T1000 (cell line): ENCODE measurements around the gene ATP7B.
"Not testable (repeated sequence)": the region's sequence is repeated elsewhere in the genome, so short reads cannot be mapped to it uniquely, and the experiment has no call there.

Experiments used
- DNase-seq: peaks from one replicate; lab custom pipeline; 2025; ENCODE audit warnings: mixed read lengths; lab: John Stamatoyannopoulos, UW

ATP7B gene

GRCh38 chr13:51922771-51923480 is 88.3 kb downstream of the ATP7B start:
- no peak for DNase-seq

DNA sequence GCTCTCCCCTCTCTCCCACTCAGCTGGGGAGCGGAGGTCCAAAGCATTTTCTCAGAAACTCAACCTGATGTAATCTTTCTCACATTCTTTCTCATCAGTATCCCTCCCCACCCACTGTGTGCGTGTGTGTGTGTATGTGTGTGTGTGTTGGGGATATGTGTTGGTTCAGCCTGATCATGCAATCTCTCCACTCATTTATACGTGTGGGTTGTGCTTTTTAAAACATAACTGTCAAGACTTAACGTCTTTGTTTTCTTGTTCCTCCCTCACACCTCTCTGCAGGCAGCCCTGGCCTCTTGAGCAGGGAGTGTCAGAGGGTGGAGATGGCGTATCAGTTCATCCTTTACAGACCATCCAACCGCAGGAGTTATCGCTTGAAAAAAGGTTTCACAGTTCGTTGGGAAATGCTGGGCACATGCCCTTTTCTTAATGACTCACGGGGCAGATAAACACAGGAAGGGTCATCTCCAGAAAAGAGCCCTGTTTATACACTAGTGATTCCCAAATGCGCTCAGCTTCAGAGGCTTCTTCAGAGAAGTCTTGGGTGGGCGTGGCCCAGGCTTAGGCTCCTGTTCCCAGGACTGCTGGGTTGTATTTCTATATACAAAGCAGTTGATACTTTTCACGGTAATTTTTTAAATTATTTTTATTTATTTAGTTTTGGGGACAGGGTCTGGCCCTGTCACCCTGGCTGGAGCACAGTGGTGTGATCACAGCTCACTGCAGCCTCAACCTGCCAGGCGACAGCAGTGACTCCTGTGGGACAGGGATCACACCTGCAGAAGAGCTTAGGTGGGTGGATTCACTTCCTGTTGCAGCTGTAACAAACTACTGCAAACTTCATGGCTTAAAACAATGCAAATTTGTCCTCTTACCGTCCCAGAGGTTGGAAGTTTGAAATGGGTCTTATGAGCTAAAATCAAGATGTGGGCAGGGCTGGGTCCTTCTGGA is 89.2 kb downstream of the ATP7B start:
- DNase-seq = no peak

DNA sequence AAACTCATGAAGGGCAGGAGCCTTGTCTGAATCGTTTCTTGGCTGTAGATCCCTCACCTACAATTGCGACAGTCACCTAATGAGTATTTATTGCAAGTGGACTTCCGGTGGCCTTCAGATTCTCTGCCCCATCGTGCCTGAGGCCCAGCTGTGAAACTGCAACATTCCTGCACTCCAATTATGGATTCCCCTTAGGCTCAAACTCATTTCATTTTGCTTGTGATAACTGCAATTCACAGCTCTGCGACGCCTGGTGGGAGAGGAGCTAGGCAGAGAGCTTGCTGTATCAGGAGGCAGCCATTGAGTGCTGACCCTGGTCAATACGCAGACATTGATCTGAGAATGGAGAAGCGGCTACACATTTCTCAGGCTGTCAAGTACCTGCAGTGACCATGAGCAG is 90.5 kb downstream of the ATP7B start:
- no peak for DNase-seq

DNA sequence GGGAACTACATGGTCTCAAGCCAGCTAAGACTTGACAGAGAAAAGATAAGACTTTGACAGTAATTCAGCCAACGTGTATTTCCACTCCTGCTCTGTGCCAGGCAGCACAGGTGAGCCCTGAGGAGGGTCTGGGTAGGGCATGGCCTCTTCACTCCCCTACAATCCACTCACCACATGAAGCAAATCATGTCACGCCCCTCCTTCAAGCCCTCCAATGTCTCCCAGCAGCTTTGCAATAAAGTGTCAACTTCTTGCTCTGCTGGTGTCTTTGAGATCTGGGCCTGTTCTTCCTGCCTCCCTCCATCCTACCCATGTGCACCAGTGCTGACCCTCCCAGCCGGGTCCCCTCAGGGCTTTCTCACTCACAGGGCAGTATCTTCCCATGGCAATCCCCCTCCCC is 91.0 kb downstream of the ATP7B start:
- DNase-seq = no peak

- DNase-seq = no peak
Observed at GRCh38 chr13:51919531-51919930, 91.7 kb downstream of the ATP7B start.

DNA sequence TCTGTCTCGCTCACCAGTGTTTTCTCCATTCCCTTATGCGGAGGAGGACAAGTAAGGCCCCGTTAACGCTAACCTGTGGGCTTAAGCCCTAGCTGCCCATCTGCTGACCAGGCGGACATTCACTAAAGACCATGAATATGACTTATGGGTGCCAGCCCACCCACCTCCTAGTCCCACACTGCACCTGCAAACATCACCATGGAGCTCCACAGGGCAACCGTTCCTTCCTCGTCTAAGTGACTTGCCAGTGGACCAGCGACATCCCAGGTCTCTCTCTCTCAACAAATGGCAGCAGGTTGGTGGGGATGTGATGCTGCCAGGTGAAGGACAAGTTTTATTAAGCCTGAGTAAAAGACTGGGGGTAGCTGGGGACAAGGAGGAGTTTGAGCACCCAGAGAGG is 94.3 kb downstream of the ATP7B start:
- no peak for DNase-seq

- no peak for DNase-seq
Observed at GRCh38 chr13:51916051-51916818, 95.0 kb downstream of the ATP7B start.

DNA sequence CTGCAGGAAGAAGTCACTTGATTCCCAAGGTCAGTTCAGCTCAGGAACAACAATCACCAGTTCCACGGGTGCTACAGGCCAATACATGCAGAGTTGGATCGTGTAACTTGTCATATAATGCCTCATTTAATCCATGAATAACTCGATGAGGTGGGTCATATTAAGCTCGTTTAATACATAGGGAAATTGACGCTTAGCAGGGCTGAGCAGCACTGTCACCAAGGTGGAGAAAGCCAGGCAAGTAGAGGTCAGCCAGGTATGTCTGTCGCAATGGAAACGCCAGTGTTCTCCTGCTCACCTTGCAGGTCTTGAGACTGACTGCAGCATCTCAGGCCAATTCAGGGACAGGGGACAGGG is 97.1 kb downstream of the ATP7B start:
- DNase-seq = no peak

- no peak for DNase-seq
Observed at GRCh38 chr13:51913421-51914136, 97.7 kb downstream of the ATP7B start.

DNA sequence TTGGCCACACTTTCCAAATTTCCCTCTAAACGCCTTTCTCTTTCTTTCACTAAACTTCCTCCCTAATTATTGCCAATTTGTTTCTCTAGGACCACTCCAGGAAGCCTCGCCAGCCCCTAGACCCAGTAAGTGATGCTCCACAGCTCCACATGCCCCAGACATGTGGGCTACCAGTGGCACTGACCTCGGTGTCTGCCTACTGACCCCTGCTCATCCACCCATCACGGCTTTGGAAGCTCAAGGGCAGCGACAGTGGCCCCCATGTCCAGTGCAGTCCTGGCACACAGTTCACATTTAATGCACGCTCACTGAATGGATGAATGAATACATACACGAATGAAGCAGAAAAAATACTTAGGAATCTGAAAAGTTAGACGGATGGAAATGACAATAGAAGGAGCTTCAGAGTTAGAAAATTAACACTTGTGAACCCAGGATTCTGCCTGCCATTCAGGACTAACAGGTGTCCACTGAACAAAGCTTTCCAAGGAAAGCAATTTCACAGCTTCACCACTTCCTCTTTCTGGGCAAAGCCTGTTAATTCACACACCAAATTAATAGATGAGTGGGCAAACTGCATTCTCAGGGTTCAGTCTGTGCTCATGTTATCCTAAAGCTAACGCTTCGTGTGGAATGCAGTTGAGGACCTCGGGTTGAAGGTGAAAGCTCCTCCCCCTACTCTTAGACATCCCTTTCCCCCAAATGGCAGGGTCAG is 98.6 kb downstream of the ATP7B start:
- DNase-seq = no peak

GRCh38 chr13:51912091-51912490 is 99.2 kb downstream of the ATP7B start:
- DNase-seq = no peak

DNA sequence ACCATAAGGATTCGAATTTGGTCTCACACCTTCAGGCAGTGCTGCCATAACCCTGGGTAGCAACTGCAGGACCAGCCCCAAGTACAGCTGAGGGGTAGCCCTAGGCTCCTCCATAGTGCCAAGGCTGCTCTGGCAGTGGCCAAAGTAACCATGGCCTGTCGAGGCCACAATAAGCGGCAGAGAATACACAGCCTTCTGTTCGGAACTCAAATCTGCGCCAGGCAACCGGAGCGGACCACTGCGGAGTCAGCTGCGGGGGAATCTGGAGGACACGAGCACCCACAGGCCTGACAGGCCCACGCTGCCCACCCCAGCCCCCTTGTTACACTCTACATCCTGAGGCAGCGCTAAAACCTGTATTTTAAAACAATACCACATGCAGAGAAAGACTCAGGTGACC is 100.7 kb downstream of the ATP7B start:
- no peak for DNase-seq

DNA sequence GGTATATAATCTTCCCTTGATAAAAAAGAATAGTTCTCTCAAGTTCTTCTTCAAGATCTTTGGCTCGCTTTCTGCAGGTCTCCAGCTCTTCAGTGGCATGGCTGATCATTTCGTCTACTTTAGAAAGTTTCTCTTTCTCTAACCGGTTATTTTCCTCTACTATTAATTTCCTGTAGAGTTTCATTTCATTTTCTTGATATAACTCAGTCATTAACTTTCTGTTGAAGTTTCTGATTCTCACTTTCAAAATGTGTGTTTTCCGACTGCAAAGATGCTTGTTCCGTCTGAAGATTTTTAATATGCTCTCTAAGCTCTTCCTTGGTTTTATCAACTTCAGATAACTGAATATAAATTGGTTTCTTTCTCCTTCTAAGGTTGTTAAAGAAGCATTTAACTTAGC is 102.0 kb downstream of the ATP7B start:
- DNase-seq = not testable (repeated sequence)

GRCh38 chr13:51907040-51907732 is 104.1 kb downstream of the ATP7B start:
- DNase-seq = no peak

DNA sequence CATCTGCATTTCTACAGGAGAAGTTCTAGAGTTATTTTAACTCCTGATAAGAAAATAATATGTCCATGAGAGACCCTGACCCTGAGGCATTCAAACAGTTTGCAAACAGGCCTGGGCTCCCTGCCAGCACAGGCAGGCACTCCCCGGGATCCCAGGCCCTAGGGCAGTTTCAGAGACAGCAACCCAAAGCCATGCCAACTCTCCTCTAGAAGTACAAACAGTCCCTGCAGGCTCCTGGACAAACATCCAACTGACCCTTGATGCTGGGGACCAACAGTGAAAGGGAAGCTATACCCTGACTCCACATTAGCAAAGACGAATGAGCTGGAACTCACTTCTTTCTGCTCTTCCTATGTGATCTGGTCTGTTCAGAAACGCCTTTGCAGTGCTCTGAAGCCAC is 104.7 kb downstream of the ATP7B start:
- no peak for DNase-seq

DNA sequence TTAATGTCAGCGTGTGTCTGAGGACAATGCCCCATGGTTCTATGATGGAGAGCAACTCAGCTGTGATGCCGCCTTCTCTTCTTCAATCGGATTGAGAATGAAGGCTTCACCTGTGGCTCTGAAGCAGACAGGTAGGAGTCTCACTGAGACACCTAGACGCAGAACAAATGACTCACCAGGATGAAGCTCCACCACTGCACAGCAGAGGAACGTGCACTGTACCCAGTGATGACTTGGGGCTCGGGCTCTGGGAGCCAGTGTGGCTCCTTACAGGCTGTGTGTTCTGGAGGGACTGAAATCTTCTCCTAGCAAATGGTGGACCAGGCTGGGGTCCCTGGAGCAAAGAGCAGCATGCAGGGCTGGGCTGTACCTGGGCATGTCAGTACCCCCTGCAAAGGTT is 105.5 kb downstream of the ATP7B start:
- DNase-seq = no peak

DNA sequence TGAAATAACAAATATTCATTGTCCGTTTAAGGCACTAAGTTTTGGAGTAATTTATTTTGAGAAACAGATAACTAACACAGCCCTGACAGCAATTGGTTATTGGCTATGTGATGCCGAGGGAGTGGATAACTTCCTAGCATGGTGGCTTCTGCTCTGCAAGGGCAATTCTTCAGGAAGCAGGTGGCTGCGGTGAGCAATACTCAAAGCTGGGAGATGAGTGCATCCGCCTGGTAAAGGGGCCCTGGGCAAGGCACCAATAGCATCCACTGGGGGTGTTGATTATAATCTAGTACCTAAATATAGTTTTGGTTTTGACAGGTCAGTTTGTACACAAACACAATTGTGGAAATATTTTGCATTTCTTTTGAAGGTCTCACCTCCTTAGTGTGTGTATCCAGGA is 108.5 kb downstream of the ATP7B start:
- DNase-seq = no peak

DNA sequence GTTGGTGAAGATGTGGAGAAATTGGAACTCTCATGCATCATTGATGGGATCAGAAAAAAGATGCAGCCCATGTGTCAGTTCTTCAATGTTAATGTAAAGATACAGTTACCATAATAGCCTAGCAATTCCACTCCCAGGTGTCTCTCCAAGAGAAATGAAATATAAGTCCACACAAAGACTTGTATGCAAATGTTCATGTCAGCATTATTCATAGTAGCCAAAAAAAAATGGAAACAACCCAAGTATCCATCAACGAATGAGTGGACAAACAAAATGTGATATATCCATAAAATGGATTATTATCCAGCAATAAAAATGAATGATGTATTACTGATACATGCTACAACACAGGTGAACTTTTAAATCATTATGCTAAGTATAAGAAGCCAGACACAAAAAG is 110.8 kb downstream of the ATP7B start:
- DNase-seq = no peak

GRCh38 chr13:51895906-51896888 is 115.1 kb downstream of the ATP7B start:
- no peak for DNase-seq
